A549 treated with DMSO at 1 μM for 4 hours (cell line): ENCODE measurements around the gene CCDC69. TPM values are rescaled to one million over a fixed set of nuclear protein-coding genes. Genes with fewer than 3 reads are reported as not detected.

ENCODE experiments used
- total RNA-seq: library from RNA; stranded (reverse); fragments of 200-300 nt; extraction: Qiagen RNA extraction; gene quantifications from 5 replicates; pipeline ENCODE4 v1.2.3, GENCODE V29; 2022; ENCODE audit warnings: low read depth

The CCDC69 gene, protein sequence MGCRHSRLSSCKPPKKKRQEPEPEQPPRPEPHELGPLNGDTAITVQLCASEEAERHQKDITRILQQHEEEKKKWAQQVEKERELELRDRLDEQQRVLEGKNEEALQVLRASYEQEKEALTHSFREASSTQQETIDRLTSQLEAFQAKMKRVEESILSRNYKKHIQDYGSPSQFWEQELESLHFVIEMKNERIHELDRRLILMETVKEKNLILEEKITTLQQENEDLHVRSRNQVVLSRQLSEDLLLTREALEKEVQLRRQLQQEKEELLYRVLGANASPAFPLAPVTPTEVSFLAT
- total RNA-seq: 1.4 to 2.4 TPM (median 1.8 TPM) in 5 replicates

DNA sequence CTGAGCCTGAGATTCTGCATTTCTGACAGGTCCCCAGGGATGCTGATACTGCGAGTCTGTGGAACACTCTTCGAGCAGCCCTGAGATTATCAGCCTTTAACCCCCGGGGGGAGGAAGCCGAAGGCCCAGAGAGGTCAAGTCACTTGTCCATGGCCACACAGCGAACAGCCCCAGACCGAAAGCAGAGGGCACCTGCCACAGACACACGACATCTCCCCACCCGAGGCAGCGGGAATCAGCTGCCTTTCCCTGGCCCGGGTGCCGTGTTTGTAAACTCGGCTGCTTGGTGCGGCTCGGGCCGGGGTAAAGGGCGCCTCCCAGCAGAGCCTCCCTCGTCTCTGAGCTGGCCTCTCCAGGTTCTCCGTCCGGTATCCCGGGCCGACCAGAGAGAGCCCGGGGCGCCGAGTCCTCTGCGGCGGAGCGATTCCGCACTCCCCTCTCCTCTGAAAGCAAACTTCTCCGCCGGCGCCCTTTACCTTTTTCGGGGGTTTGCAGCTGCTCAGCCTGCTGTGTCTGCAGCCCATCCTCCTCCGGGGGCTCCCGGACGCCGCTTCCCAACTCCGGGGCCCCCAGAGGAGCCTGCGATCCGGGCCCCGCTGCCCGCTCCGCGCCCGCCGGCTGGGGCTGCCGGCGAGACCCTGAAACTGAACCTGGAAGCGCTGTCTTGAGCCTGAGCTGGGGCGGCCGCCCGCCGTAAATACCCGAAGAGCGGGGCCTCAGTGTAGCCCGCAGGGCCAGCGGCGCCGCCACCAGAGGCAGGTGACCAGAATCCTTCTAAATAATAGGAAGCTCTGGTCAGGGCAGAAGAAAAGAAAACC is at the start of gene CCDC69:
Gene CCDC69, minus strand, starts transcription at position 646 of the 818 bp plus-strand sequence. Its CDS starts 122 bp downstream, at position 524.

DNA sequence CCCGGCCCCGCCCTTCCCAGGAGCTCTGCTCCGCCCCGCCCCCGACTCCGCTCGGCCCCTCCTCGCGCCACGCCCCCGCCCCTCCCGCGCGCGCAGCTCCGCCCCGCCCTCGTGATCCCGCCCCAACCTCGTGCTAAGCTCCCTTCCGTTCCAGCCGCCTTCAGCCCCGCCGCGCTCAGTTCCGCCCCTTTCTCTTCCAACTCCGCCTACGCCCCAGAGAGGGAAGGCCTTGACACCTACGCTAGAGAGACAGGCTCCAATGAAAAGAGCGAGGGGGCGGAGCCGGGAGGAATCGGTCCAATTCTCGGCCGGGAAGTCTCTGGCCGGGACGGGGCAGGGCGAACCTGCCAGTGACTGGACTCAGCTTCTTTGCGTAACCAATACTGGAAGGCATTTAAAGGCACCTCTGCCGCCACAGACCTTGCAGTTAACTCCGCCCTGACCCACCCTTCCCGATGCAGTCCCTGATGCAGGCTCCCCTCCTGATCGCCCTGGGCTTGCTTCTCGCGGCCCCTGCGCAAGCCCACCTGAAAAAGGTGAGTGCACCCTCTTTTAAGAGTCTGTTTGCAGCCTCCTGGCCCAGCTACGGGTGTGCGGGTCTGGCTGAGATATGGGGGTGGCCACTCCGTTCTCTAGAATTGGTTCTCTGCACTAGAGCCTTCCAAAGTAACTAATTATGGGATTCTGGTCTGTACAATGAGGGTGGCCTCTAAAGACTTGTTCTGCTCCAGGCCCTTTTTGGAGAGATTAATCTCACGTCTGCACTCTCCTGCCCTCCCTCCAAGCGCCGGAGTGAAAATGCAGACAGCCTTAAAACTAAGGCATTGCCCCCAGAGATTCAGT is 29.1 kb upstream of the CCDC69 start, which contains the start of gene GM2A:
Gene GM2A, plus strand, starts transcription at position 424 of the 843 bp plus-strand sequence. Its CDS starts 32 bp downstream, at position 456.

DNA sequence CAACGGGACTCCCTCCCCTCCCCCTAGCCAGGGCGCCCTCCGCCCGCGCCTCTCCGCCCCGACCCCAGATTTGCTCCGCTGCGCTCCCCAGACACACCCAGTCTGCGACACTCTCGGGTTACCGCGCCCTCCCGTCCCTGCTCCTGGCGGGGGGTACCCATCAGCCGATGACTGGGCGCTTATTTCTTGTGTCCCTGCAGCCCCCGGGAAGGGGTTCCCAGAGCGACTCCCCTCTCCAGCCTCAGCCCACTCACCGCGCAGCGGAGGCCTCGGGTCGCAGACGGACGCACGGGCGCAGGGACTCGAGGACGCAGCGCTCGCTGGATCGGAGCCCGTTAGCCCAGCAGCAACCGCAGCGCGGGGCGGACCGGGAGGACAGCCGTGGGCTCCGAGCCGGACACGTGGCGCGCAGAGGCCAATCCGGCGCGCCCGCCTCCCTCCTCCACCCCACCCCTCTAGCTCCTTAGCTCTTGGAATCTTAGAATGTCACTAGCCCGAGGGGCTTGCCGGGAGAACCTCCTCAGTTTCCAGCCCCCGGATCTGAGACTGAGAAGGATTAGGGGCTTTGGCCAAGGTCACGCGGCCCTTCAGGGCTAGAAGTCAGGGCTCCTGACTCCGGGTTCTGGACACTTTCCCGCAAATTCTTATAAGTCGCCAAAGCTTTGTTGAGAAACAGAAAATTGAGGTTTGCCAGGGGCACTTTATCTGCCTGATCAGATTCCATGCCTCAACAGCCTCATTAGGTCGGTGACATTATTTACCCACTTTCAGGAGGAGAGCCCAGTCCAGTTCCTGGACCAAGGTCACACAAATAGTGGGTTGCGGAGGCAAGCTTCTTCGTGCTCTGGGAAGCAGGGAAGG is 66.2 kb downstream of the CCDC69 start, which contains the start of gene ANXA6:
Gene ANXA6, minus strand, starts transcription at position 354 of the 861 bp plus-strand sequence. CDS start 9,878 bp downstream, outside the sequence.

Other genes starting within 250 kb of the CCDC69 start
- 14.7 to 20.6 TPM (median 17.6 TPM) in 5 replicates for gene GPX3, start 203.5 kb downstream of the CCDC69 start, total RNA-seq
- 134 to 143 TPM (median 136 TPM) in 5 replicates for gene TNIP1, start 143.1 kb downstream of the CCDC69 start, total RNA-seq
- gene ANXA6, start 66.3 kb downstream of the CCDC69 start, total RNA-seq: 37.9 to 43.2 TPM (median 42.2 TPM) in 5 replicates
- 17.5 to 19.3 TPM (median 18.4 TPM) in 5 replicates for gene GM2A, start 29.1 kb upstream of the CCDC69 start, total RNA-seq
- gene SLC36A3, start 79.7 kb upstream of the CCDC69 start, total RNA-seq: not detected in 5 replicates
- gene SLC36A2, start 123.5 kb upstream of the CCDC69 start, total RNA-seq: not detected in 5 replicates
- 9.4 to 12.2 TPM (median 11.7 TPM) in 5 replicates for gene SLC36A1, start 223.5 kb upstream of the CCDC69 start, total RNA-seq